Stomach smooth muscle (tissue), 2 donors: Measurements from ENCODE around the gene ARMH4.
"Not testable (repeated sequence)": the region's sequence is repeated elsewhere in the genome, so short reads cannot be mapped to it uniquely, and the experiment has no call there.

Experiments used
- H3K27ac ChIP-seq: one replicate; pipeline ENCODE4 v1.7.0; 2013; ENCODE audit warnings: mild to moderate bottlenecking, low read length, inconsistent platforms
- H3K27me3 ChIP-seq, 2 donors: one replicate each; pipeline ENCODE4 v1.7.0; 2013; ENCODE audit warnings: low read length in 2 of 2; ENCODE audit not compliant: insufficient read depth in 2 of 2, control insufficient read depth in 1 of 2
- H3K36me3 ChIP-seq, 2 donors: one replicate each; pipeline ENCODE4 v1.7.0; 2013; ENCODE audit warnings: low read length in 2 of 2; ENCODE audit not compliant: control insufficient read depth in 2 of 2, insufficient read depth in 2 of 2
- H3K4me1 ChIP-seq: one replicate; pipeline ENCODE4 v1.7.0; 2013; ENCODE audit warnings: low read length; ENCODE audit not compliant: control insufficient read depth, insufficient read depth
- H3K4me3 ChIP-seq, 2 donors: one replicate each; pipeline ENCODE4 v1.7.0; 2013; ENCODE audit warnings: low read length in 2 of 2
- H3K9ac ChIP-seq, 2 donors: one replicate each; pipeline ENCODE4 v1.7.0; 2013; ENCODE audit warnings: low read length in 2 of 2, mild to moderate bottlenecking in 1 of 2
- H3K9me3 ChIP-seq, 2 donors: one replicate each; pipeline ENCODE4 v1.7.0; 2013; ENCODE audit warnings: low read length in 2 of 2; ENCODE audit not compliant: control insufficient read depth in 2 of 2
- donor health status: healthy.
- donor health status: Pancreatic carcinoma.

Gene ARMH4

DNA sequence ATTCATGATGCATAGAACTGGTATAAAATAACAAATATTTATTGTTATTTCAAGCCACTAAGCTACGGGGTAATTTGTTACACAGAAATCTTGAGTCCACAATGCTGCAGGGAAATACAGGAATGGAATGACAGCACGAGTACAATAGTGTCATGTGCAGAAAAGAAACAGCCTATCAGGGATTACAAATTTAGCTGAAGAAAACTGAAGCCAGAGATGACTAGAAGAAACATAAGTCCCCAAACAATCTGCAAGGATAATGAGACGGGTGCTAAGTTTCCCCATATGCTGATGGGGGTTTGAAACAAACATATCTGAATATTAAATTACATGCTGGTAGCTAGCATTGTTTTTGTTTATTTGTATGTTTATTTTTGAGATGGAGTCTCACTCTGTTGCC lies 8.9 kb downstream of the ARMH4 start:
- Histone ChIP-seq H3K4me3 (no peak overlapping the region), H3K9ac (no peak overlapping the region), H3K36me3 (peaks cover under 1 to 3% of the 10 kb centered on the region in 2 donors), H3K4me1 (no peaks in the 10 kb centered on the region), H3K9me3 (no peaks in the 10 kb centered on the region), H3K27ac (no peak overlapping the region), H3K27me3 (no peaks in the 10 kb centered on the region)

- no peak overlapping the region for H3K9ac ChIP-seq
Measured at GRCh38 chr14:58141893-58142292, 10.1 kb downstream of the ARMH4 start.

GRCh38 chr14:58138714-58139482 lies 13.1 kb downstream of the ARMH4 start:
- peaks cover 2 to 3% of the 10 kb centered on the region in 2 donors for H3K36me3 ChIP-seq
- no peak overlapping the region for H3K4me3 ChIP-seq
- H3K27me3 ChIP-seq: no peaks in the 10 kb centered on the region
- no peak overlapping the region for H3K9ac ChIP-seq
- H3K27ac ChIP-seq: no peak overlapping the region
- no peaks in the 10 kb centered on the region for H3K9me3 ChIP-seq
- H3K4me1 ChIP-seq: no peaks in the 10 kb centered on the region

More at GRCh38 chr14:58141893-58142292, 10.1 kb downstream of the ARMH4 start:
- Histone ChIP-seq H3K36me3 (peaks cover 2 to 3% of the 10 kb centered on the region in 2 donors), H3K27ac (no peak overlapping the region), H3K4me1 (no peaks in the 10 kb centered on the region), H3K9me3 (no peaks in the 10 kb centered on the region), H3K4me3 (no peak overlapping the region), H3K27me3 (no peaks in the 10 kb centered on the region)

- H3K4me1 ChIP-seq: no peaks in the 10 kb centered on the region
- H3K36me3 ChIP-seq: peaks cover 2 to 3% of the 10 kb centered on the region in 2 donors
- no peak overlapping the region for H3K27ac ChIP-seq
- no peak overlapping the region for H3K9ac ChIP-seq
- no peaks in the 10 kb centered on the region for H3K27me3 ChIP-seq
- no peaks in the 10 kb centered on the region for H3K9me3 ChIP-seq
- H3K4me3 ChIP-seq: no peak overlapping the region
Measured at GRCh38 chr14:58138031-58138713, 13.8 kb downstream of the ARMH4 start.

GRCh38 chr14:58133739-58134138 lies 18.3 kb downstream of the ARMH4 start:
- Histone ChIP-seq H3K4me1 (no peaks in the 10 kb centered on the region), H3K27me3 (no peaks in the 10 kb centered on the region), H3K9ac (no peak overlapping the region), H3K4me3 (no peak overlapping the region), H3K9me3 (no peaks in the 10 kb centered on the region), H3K27ac (no peak overlapping the region), H3K36me3 (peaks cover 2 to 3% of the 10 kb centered on the region in 2 donors)

DNA sequence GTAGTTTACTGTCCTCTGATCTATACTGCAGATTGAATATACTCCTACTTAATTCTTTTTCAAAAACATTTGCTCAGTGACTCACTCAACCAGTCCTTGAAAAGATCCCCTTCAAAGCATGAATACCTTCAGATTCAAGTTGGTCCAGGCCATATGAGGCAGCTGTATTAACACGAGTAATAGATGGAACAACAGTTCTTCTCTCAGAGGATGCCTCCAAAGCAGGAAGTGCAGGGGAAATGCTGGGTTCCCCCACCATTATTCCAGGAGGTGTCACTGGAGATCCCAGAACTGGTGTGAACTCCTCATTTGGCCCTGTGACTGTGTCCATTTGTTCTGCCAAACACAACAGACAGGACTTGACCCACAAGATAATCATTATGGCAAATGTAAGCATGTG lies 20.6 kb downstream of the ARMH4 start:
- no peak overlapping the region for H3K9ac ChIP-seq
- H3K4me3 ChIP-seq: no peak overlapping the region
- H3K4me1 ChIP-seq: no peaks in the 10 kb centered on the region
- no peaks in the 10 kb centered on the region for H3K36me3 ChIP-seq
- H3K27me3 ChIP-seq: no peaks in the 10 kb centered on the region
- H3K27ac ChIP-seq: no peak overlapping the region
- H3K9me3 ChIP-seq: no peaks in the 10 kb centered on the region

GRCh38 chr14:58130116-58130782 lies 21.8 kb downstream of the ARMH4 start:
- no peaks in the 10 kb centered on the region for H3K4me1 ChIP-seq
- no peak overlapping the region for H3K4me3 ChIP-seq
- H3K27me3 ChIP-seq: no peaks in the 10 kb centered on the region
- no peak overlapping the region for H3K27ac ChIP-seq
- H3K9me3 ChIP-seq: no peaks in the 10 kb centered on the region
- no peaks in the 10 kb centered on the region for H3K36me3 ChIP-seq
- no peak overlapping the region for H3K9ac ChIP-seq

DNA sequence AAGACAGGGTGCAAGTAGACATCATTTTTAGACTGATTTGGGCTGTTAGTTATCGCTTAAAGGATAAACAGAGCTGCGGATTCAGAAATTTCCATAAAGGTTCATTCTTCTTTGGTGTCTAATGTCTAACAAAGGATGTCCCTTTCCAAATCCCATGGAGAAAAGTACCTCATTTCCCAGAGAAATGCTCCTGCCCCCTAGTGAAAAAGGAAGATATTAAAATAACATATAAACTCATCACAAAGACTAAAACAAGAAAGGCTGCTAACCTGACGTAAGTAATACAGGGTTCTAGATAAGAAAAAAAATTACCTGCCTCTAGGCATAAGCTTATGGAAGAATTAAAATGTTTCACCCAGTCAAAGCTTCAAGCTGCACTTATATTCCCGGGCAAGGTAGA lies 22.8 kb downstream of the ARMH4 start:
- H3K9ac ChIP-seq: no peak overlapping the region

GRCh38 chr14:58128416-58128815 lies 23.6 kb downstream of the ARMH4 start:
- Histone ChIP-seq H3K4me3 (no peak overlapping the region), H3K36me3 (no peaks in the 10 kb centered on the region), H3K27me3 (no peaks in the 10 kb centered on the region), H3K9ac (no peak overlapping the region), H3K4me1 (no peaks in the 10 kb centered on the region), H3K9me3 (no peaks in the 10 kb centered on the region), H3K27ac (no peak overlapping the region)

More for the DNA sequence above, 22.8 kb downstream of the ARMH4 start:
- no peaks in the 10 kb centered on the region for H3K4me1 ChIP-seq
- H3K27me3 ChIP-seq: no peaks in the 10 kb centered on the region
- H3K27ac ChIP-seq: no peak overlapping the region
- no peak overlapping the region for H3K4me3 ChIP-seq
- H3K9me3 ChIP-seq: no peaks in the 10 kb centered on the region
- H3K36me3 ChIP-seq: no peaks in the 10 kb centered on the region

GRCh38 chr14:58122546-58122945 lies 29.5 kb downstream of the ARMH4 start:
- H3K4me1 ChIP-seq, H3K27me3 ChIP-seq, H3K4me3 ChIP-seq, H3K9ac ChIP-seq, H3K27ac ChIP-seq, H3K9me3 ChIP-seq, H3K36me3 ChIP-seq: not testable (repeated sequence)
